ENCODE data around the gene ZC2HC1B. TPM values are rescaled to one million over a fixed set of nuclear protein-coding genes. Genes with fewer than 3 reads are reported as not detected.

The ZC2HC1B gene
- total and polyA plus RNA-seq, 2 of the 8 experiments (the other 6 are each of a cell fraction or from before 2014, with no cell fraction given): not detected

DNA sequence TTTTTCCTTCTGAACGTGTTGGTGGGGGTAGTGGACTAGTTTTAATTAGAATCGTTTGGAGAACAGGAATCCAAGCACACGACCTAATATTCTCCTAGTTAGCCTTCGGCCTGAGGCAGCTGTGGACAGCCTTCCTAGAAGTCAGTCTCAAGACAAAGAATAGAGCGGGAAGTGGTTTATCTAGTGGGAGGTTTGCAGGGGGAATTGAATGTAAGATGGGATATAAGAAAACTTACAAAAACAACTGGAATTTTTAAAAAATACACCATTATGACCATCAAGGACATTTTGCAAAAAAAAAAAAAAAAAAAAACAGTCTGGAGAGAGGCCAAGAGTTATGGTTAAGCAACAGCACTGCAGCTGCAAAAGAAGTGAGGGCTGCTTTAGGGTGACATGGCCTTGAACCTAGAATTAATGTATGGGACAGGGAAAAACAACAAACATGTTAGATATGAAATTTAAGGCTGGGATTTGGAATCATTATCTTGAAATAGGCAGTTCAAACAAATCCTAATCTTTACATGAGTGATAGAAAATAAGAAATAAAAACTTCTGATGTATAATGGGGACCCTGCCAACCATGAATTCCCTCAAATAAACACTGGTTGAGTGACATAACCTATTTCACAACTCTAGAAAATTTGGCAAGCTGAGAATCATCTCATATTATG is 103.6 kb downstream of the ZC2HC1B start (continued):
- no peak for TF ChIP-seq FOSL1 (IDR thresholded peaks at IDR 0.05; ENCODE audit: insufficient read depth, low read depth, low read length)
- no peak for TF ChIP-seq CHD1 (IDR thresholded peaks at IDR 0.05; ENCODE audit: low read depth, low read length)
